NOMO-1 treated with DMSO at 0.1 percent for 48 hours (cell line): ENCODE measurements around the gene CFAP99.
A peak's percentile ranks its signal among the peaks of the same experiment; 100 is the strongest.

Experiments used
- DNase-seq: peaks from one replicate; lab custom pipeline; 2025; ENCODE audit not compliant: unreplicated experiment; lab: John Stamatoyannopoulos, UW

Gene CFAP99

GRCh38 chr4:2445130-2445529 is 26.4 kb downstream of the CFAP99 start:
- DNase-seq: no peak

GRCh38 chr4:2445571-2445970 is 26.8 kb downstream of the CFAP99 start:
- DNase-seq: no peak

DNA sequence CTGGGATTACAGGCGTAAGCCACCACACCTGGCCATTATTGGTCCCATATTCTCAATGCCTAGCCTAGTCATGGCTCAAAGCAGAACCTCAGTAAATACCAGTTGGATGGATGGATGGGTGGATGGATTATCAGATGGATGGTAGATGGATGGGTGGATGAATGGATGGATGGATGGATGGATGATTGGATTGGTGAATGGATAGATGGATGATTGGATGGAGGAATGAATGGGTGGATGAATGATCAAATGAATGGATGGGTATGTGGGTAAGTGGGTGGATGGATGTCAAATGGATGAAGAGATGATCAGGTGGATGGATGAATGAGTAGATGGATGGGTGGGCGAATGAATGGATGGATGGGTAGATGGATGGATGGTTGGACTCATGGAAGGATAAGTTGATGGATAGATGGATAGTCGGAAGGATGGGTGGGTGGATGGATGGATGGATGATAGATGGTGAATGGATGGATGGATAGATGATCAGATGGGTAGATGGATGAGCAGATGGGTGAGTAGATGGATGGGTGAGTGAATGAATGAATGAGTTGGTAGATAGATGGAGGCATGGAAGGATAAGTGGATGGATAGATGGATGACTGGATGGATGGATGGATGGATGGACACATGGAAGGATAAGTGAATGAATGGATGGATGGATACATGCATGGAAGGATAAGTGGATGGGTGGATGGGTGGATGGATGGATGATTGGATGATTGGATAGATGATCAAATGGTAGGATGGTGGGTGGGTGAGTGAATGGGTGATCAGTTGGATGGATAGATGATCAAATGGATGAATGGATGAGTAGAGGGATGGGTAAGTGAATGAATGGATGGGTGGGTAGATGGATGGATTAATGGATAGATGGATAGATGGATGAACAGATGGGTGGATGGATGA is 28.2 kb downstream of the CFAP99 start:
- DNase-seq: no peak

DNA sequence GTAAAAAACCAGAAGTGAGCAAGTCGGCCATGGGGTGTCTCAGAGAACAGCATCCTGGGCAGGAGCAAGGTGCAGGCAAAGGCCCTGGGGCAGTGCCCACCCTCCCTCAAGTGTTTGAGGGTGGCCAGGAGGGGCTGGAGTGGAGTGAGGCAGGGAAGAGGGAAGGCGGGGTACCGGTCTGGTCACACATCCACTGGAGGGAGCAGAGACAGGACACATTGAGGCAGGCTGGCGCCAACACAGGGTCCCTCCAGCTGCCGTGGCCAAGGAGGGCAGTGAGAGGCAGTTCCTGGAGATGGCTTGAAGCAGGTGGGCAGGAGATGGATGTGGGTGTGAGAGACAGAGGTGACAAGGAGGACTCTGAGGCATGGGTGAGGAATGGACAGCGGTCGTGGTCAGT is 29.8 kb downstream of the CFAP99 start:
- no peak for DNase-seq

GRCh38 chr4:2449051-2449450 is 30.3 kb downstream of the CFAP99 start:
- DNase-seq: no peak

- no peak for DNase-seq
Measured at GRCh38 chr4:2449511-2450392, 31.0 kb downstream of the CFAP99 start.

- no peak for DNase-seq
Measured at GRCh38 chr4:2450394-2451035, 31.8 kb downstream of the CFAP99 start.

GRCh38 chr4:2451036-2451520 is 32.3 kb downstream of the CFAP99 start:
- DNase-seq: no peak

GRCh38 chr4:2451821-2452785 is 33.3 kb downstream of the CFAP99 start:
- DNase-seq: no peak

DNA sequence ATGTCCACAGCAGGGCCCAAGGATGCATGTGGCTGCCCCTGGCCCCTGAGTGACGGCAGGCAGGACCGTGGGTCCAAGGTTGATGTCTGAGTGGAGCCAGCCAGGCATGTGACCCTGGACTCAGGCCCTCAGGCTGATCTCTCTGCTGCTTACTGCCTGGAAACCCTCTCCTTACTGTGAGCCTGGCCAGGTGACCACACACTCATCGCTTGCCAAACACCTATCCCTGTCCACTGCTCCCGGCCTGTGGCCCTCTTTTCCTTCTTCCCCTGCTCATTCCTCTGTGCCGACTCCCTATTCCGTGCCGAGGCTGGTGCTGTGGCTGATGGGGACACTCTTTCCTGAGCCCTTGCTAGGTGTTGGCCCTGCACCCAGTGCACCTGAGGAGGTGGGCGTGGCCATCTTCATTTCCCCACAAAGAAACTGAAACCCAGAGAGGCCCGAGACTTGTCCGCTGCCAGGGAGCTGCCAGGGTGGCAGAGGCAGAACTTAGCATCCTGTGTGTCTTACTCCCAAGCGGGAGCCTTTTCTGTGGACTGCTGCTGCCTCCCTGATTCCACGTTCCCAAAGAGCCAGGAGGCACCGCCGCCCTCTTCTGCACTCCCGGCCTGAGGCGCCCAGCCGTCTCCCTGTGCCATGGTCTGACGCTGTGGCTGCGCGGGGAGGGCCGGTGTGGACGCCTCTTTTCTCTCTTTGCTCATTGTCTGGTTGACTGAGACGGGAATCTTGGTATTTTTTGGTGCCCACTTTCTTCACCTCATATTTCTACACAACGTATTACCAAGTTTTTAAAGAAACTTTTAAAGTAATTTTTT is 38.9 kb downstream of the CFAP99 start:
- no peak for DNase-seq

DNA sequence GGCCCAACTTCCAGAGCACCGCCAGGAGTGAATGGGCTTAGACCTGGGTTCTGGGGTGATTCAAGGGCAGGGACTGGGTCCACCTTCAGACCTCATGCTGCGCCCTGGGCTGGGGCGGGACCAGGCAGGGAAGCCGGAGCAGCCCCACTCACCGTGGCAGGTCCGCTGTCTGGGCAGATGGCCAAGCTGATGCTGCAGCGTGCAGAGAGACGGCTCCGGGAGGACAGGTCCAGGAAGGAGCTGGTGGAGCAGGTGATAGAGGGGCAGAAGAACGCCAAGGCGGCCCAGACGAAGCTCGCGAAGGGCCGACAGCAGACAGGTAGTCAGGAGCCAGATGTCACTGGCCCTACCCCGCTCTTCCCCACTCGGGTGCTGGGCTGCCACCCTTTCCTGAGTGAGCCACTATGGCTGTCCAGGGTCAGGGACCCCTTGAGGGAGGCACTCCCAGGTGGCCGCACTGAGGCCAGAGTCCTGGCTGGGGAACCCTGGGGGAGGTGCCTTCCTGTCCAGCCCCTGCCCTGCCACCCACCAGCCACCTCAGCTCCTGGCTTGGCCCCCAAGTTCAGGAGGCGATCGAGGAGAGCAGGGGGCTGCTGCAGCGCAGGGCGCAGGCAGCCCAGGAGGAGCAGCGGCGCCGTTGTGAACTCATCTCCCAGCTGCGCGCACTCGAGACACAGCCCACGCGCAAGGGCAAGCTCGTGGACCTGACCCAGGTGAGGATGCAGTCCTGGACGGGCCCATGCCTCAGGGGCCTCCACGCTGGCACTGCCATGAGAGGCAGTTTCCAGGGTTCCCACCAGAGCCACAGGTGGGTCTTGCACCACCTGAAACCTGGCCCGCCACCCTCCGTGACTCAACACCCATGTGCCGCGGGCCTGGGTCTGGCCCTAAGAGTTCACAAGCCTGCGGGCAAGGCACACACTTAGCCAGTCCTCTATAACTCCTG is 40.1 kb downstream of the CFAP99 start:
- no peak for DNase-seq

GRCh38 chr4:2459589-2460349 is 41.0 kb downstream of the CFAP99 start:
- no peak for DNase-seq

GRCh38 chr4:2461246-2461960 is 42.6 kb downstream of the CFAP99 start:
- no peak for DNase-seq

DNA sequence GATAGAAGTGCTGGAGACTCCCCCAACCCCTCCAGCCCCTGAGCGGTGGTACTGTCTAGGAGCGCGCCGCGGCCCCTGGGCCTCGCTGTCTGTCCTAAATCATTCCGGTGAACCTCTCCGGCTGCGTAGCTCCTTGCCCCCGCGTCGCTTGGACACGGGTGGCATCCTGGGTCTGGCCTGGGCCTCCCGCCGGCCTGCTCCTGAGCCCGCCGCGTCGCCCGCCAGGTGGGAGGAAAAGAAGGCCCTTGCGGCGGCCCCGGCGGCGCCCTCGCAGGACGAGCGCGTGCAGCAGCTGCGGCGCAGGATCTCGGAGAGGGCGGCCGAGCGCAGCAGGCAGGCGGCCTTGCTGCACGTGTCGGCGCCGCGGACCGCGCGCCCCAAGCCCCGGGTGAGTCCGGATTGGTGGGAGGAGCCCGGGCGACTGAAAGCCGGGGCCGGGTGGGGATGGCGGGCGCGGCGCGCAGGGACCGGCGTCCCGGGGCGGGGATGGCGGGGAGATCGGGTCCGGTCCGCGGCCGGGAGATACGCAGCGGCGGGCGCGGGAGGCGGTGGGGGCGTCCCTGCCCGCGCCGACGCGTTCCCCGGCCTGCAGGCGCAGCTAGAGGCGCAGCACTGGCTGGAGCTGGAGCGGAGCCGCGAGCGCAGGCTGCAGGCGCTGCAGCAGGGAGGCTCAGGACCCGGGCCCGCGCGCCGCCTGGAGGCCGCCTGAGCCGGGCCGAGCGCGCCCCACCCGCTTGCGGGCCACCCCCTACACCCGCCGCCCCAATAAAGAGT is 43.6 kb downstream of the CFAP99 start:
- DNase-seq: peak; percentile 55

- DNase-seq: no peak
Measured at GRCh38 chr4:2462992-2463762, 44.4 kb downstream of the CFAP99 start.
